H1 (cell line): ENCODE data around the gene CD59. TPM values are rescaled to one million over a fixed set of nuclear protein-coding genes. Genes with fewer than 3 reads are reported as not detected.
A peak's percentile ranks its signal among the peaks of the same experiment; 100 is the strongest.

Source experiments
- CTCF ChIA-PET: fragments of 300-600 bp; sonication (Branson Sonifier 250); formaldehyde crosslinking; loops from one replicate; lab custom pipeline; 2021; ENCODE audit not compliant: partially characterized antibody; lab: Charles Lee
- POLR2A ChIA-PET: fragments of 300-600 bp; sonication (Branson Sonifier 250); formaldehyde crosslinking; loops from one replicate; lab custom pipeline; 2021; ENCODE audit warnings: inconsistent platforms; ENCODE audit not compliant: partially characterized antibody; lab: Charles Lee
- DNase-seq, 2 experiments: peaks; one replicate each; pipeline versions ENCODE4 v3.0.0 to v3.0.0-alpha.2; 2010 to 2022; ENCODE audit warnings: low spot score in 2 of 2, low read depth in 1 of 2, mixed read lengths in 1 of 2
- FAIRE-seq: peaks from 2 replicates; lab custom pipeline; 2011; peaks lifted over from hg19 to GRCh38; lab: Jason Lieb, UNC
- H2AFZ ChIP-seq: 2 replicates; pipeline ENCODE4 v1.8.1; 2012; ENCODE audit warnings: low read length, inconsistent platforms
- H2AK5ac ChIP-seq: 2 replicates; pipeline ENCODE4 v1.6.1; 2013; ENCODE audit warnings: low read depth, low read length
- H2BK120ac ChIP-seq: replicated peaks from 2 replicates; pipeline ENCODE3; 2013; ENCODE audit warnings: low read depth, low read length, inconsistent platforms
- H2BK12ac ChIP-seq: 2 replicates; pipeline ENCODE4 v1.6.1; 2013; ENCODE audit warnings: low read depth, low read length
- H2BK15ac ChIP-seq: 2 replicates; pipeline ENCODE4 v1.6.1; 2013; ENCODE audit warnings: low read length
- H2BK20ac ChIP-seq: 2 replicates; pipeline ENCODE4 v1.6.1; 2013; ENCODE audit warnings: low read length
- H2BK5ac ChIP-seq: 2 replicates; pipeline ENCODE4 v1.6.1; 2013; ENCODE audit warnings: low read depth, low read length
- H3K14ac ChIP-seq: 2 replicates; pipeline ENCODE4 v1.6.1; 2013; ENCODE audit warnings: inconsistent platforms; ENCODE audit not compliant: insufficient read length
- H3K18ac ChIP-seq: 2 replicates; pipeline ENCODE4 v1.6.1; 2013; ENCODE audit warnings: low read length; ENCODE audit errors: extremely low read depth
- H3K23ac ChIP-seq: 2 replicates; pipeline ENCODE4 v1.6.1; 2013; ENCODE audit warnings: inconsistent platforms; ENCODE audit not compliant: insufficient read length
- H3K23me2 ChIP-seq: 2 replicates; pipeline ENCODE4 v1.6.1; 2013; ENCODE audit warnings: low read depth, low read length
- H3K27ac ChIP-seq: 2 replicates; pipeline ENCODE4 v1.6.1; 2011; ENCODE audit warnings: low read depth, low read length, inconsistent platforms
- H3K27me3 ChIP-seq, 4 experiments: replicated peaks in 1 of 4; 1 replicate in 1 of 4; 2 replicates in 3 of 4; pipeline versions ENCODE4 v1.6.1 to v1.8.1; 2011 to 2013; ENCODE audit warnings: low read length in 3 of 4, mild to moderate bottlenecking in 3 of 4, inconsistent platforms in 2 of 4, mixed read lengths in 2 of 4, moderate library complexity in 1 of 4; ENCODE audit not compliant: control insufficient read depth in 3 of 4, insufficient read depth in 3 of 4; ENCODE audit errors: extremely low read depth in 1 of 4
- H3K36me3 ChIP-seq, 4 experiments: 2 replicates each; pipeline versions ENCODE4 v1.6.1 to v1.8.1; 2011 to 2013; ENCODE audit warnings: mild to moderate bottlenecking in 4 of 4, low read length in 3 of 4, moderate library complexity in 2 of 4, control low read depth in 1 of 4, inconsistent platforms in 1 of 4; ENCODE audit not compliant: insufficient read depth in 4 of 4, control insufficient read depth in 2 of 4
- H3K4ac ChIP-seq: replicated peaks from 2 replicates; pipeline ENCODE3; 2013; ENCODE audit warnings: low read length, low read depth, mixed read lengths, inconsistent platforms; ENCODE audit not compliant: insufficient read length
- H3K4me1 ChIP-seq, 4 experiments: replicated peaks in 1 of 4; 1 replicate in 1 of 4; 2 replicates in 3 of 4; pipeline versions ENCODE4 v1.6.1 to v1.8.1; 2011 to 2013; ENCODE audit warnings: low read length in 3 of 4, inconsistent platforms in 2 of 4, mixed read lengths in 1 of 4; ENCODE audit not compliant: insufficient read depth in 4 of 4, control insufficient read depth in 3 of 4
- H3K4me2 ChIP-seq, 2 experiments: 2 replicates each; pipeline versions ENCODE4 v1.6.1 to v1.8.1; 2011 to 2013; ENCODE audit warnings: low read depth in 2 of 2, low read length in 2 of 2, control low read depth in 1 of 2, inconsistent platforms in 1 of 2, mild to moderate bottlenecking in 1 of 2; ENCODE audit not compliant: insufficient read depth in 1 of 2
- H3K4me3 ChIP-seq, 4 experiments: fragments of 200-600, 300-600 bp in 1 of 4; sonication (generic), shearing (Covaris generic), sonication (Bioruptor Twin) in 1 of 4; 2 replicates each; pipeline versions ENCODE4 v1.5.1 to v1.8.1; 2011 to 2016; ENCODE audit warnings: low read length in 4 of 4, low read depth in 3 of 4, control low read depth in 2 of 4, inconsistent platforms in 2 of 4, mild to moderate bottlenecking in 2 of 4, mixed read lengths in 1 of 4, moderate library complexity in 1 of 4; ENCODE audit not compliant: insufficient read depth in 2 of 4; ENCODE audit errors: extremely low read depth in 1 of 4
- H3K56ac ChIP-seq: replicated peaks from 2 replicates; pipeline ENCODE3; 2013; ENCODE audit warnings: low read depth, mild to moderate bottlenecking, mixed read lengths, low read length, inconsistent platforms; ENCODE audit not compliant: insufficient read length
- H3K79me1 ChIP-seq: 2 replicates; pipeline ENCODE4 v1.6.1; 2013; ENCODE audit warnings: low read depth, low read length, control low read depth
- H3K79me2 ChIP-seq, 2 experiments: 2 replicates each; pipeline versions ENCODE4 v1.6.1 to v1.8.1; 2012 to 2013; ENCODE audit warnings: low read length in 2 of 2, mild to moderate bottlenecking in 2 of 2, inconsistent platforms in 1 of 2; ENCODE audit not compliant: insufficient read depth in 2 of 2, control insufficient read depth in 1 of 2
- H3K9ac ChIP-seq, 4 experiments: replicated peaks in 1 of 4; 1 replicate in 1 of 4; 2 replicates in 3 of 4; pipeline versions ENCODE4 v1.6.1 to v1.8.1; 2011 to 2013; ENCODE audit warnings: low read depth in 3 of 4, low read length in 3 of 4, control low read depth in 2 of 4, mild to moderate bottlenecking in 2 of 4, moderate library complexity in 2 of 4, inconsistent platforms in 1 of 4; ENCODE audit errors: extremely low read depth in 1 of 4
- H3K9me3 ChIP-seq, 2 experiments: 2 replicates each; pipeline versions ENCODE4 v1.6.1 to v1.8.1; 2012 to 2013; ENCODE audit warnings: mild to moderate bottlenecking in 2 of 2, moderate library complexity in 2 of 2, control low read depth in 1 of 2, inconsistent platforms in 1 of 2, low read depth in 1 of 2, low read length in 1 of 2, mixed read lengths in 1 of 2; ENCODE audit not compliant: insufficient read depth in 2 of 2
- H4K20me1 ChIP-seq, 2 experiments: replicated peaks in 1 of 2; 2 replicates each; pipeline versions ENCODE3 to v1.8.1; 2011 to 2013; ENCODE audit warnings: inconsistent platforms in 2 of 2, low read length in 2 of 2, mild to moderate bottlenecking in 1 of 2; ENCODE audit not compliant: insufficient read depth in 2 of 2, control insufficient read depth in 1 of 2
- H4K5ac ChIP-seq: 2 replicates; pipeline ENCODE4 v1.6.1; 2013; ENCODE audit warnings: low read length, low read depth, mixed read lengths, inconsistent platforms; ENCODE audit not compliant: insufficient read length
- H4K8ac ChIP-seq: 2 replicates; pipeline ENCODE4 v1.8.0; 2013; ENCODE audit warnings: mild to moderate bottlenecking, moderate library complexity, low read length, inconsistent platforms; ENCODE audit not compliant: insufficient read depth; ENCODE audit errors: extremely low read depth
- H4K91ac ChIP-seq: replicated peaks from 2 replicates; pipeline ENCODE3; 2013; ENCODE audit warnings: low read length, mixed read lengths, inconsistent platforms; ENCODE audit not compliant: insufficient read length
- GABPA ChIP-seq: IDR thresholded peaks from 2 replicates; pipeline ENCODE4 v1.6.1; 2011; ENCODE audit warnings: mild to moderate bottlenecking, low read length, moderate library complexity, borderline replicate concordance; ENCODE audit not compliant: insufficient read depth
- MAX ChIP-seq: IDR thresholded peaks from 2 replicates; pipeline ENCODE4 v1.6.1; 2012; ENCODE audit warnings: inconsistent platforms
- SIN3A ChIP-seq, 2 experiments: IDR thresholded peaks in 1 of 2; conservative IDR thresholded peaks in 1 of 2; 2 replicates each; pipeline ENCODE4 v1.6.1; 2011 to 2012; ENCODE audit warnings: low read length in 2 of 2, improper control_type of control experiment in 1 of 2, low read depth in 1 of 2, mild to moderate bottlenecking in 1 of 2
- WGBS, 2 experiments: shearing (Covaris generic) in 1 of 2; methylation state at CpG; one replicate each; pipeline versions ENCODE4 v1.1.6 to v1.1.7; 2013 to 2015; ENCODE audit warnings: low lambda C conversion rate in 2 of 2, mixed read lengths in 2 of 2, inconsistent platforms in 1 of 2, low coverage in 1 of 2, missing lambda C conversion rate in 1 of 2; ENCODE audit not compliant: insufficient replicate concordance in 2 of 2, insufficient coverage in 1 of 2, insufficient read length in 1 of 2; ENCODE audit errors: extremely low coverage in 1 of 2, missing lambda C conversion rate in 1 of 2; 5-methylcytosine and 5-hydroxymethylcytosine counted together
- polyA plus RNA-seq, 7 experiments: library from polyadenylated mRNA; depleted of rRNA in 3 of 7; stranded (reverse) in 5 of 7; unstranded in 2 of 7; fragments of >200 nt in 5 of 7; fragments of 200-250 nt in 2 of 7; gene quantifications; 1 replicate in 5 of 7; 2 replicates in 1 of 7; 4 replicates in 1 of 7; pipeline versions ENCODE4 v1.2.1 to v1.2.3, GENCODE V29; 2011 to 2013; ENCODE audit warnings: missing spikeins in 2 of 7, mixed read lengths in 2 of 7
- total RNA-seq: library from RNA; stranded (reverse); fragmentation: NEBNext Ultra II Directional; extraction: Animal tissue kit (Norgen Biotek cat#: 25700); gene quantifications from 2 replicates; pipeline ENCODE4 v1.2.1, GENCODE V29; 2021

The CD59 gene
- total and polyA plus RNA-seq, 2 of the 8 experiments (the other 6 are each of a cell fraction or from before 2014, with no cell fraction given) = 63.1 to 90.3 TPM

DNA sequence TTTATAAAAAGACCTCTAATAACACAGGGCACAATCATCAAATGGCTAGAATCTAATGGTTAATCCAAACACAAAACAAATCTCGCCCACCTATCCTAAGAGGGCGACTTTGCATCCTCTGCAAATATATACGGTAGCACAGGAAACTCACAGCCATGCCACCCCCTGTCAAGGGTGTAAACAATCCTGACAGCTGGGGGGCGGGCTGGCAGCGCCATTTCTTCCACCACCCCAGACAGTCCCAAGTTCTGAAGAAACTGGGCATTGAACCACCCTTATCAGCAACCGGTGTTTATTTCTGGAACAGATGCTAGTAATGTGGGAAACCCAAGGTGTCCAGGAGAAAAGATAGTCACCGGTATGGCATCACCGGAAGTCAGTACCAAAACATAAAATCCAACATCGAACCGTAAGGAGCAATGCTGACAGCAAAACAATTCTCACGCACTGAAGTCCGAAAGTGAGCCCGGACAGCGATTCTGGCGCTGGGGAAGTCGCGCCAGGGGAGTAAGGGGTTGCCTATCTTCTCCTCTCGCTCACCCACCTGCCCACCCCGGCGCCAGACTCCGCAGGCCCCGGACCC lies 37.3 kb upstream of the CD59 start:
- CTCF ChIA-PET = interaction anchor here (0.7 to 1.7 kb wide), 2 partner anchors 9 to 26 kb away, joined by 4 to 5 read pairs; no protein-coding TSS in a partner anchor

More for the DNA sequence above, 37.3 kb upstream of the CD59 start:
- no peak overlapping the region for H3K27ac ChIP-seq
- H3K4me3 ChIP-seq = peak overlapping the region; percentile 77 to 90 (median 84)
- H3K4me2 ChIP-seq = peak overlapping the region; percentile 76 to 90
- no peak overlapping the region for H4K91ac ChIP-seq
- H3K56ac ChIP-seq = no peak overlapping the region
- no peak overlapping the region for H3K4ac ChIP-seq
- H3K79me1 ChIP-seq = no peaks in the 10 kb centered on the region
- no peak for TF ChIP-seq GABPA
- TF ChIP-seq SIN3A (conservative IDR thresholded peaks at IDR 0.05 in 1 of 2, IDR thresholded peaks at IDR 0.05 in 1 of 2; ENCODE audit: low read depth in 1 of 2, low read length in 2 of 2) = 0 out of 4 replicates have a peak, but pooled peaks of 1 of the 2 experiments have one; percentile 38
- TF ChIP-seq MAX = peak; percentile 40; the same call in 1 of the 2 replicates
- H2BK5ac ChIP-seq = no peak overlapping the region
- no peak overlapping the region for H2BK15ac ChIP-seq
- FAIRE-seq (no peak), DNase-seq (no peak)
- WGBS, 2 experiments = 13% methylated on average over 20 of the region's 22 CpGs; no CpG with 5 or more reads in 1 of the 2 experiments
- H4K20me1 ChIP-seq = peaks cover 2 to 13% of the 10 kb centered on the region in 2 experiments
- no peak overlapping the region for H3K18ac ChIP-seq
- H2BK12ac ChIP-seq = no peak overlapping the region
- peaks cover 6 to 11% (median 10%) of the 10 kb centered on the region in 4 experiments for H3K4me1 ChIP-seq
- H3K79me2 ChIP-seq = 0 out of 4 replicates have a peak, but pooled peaks cover 0 to 9% of the 10 kb centered on the region in 2 experiments
- H4K8ac ChIP-seq = peak overlapping the region; percentile 81
- no peak overlapping the region for H2BK120ac ChIP-seq
- H3K9ac ChIP-seq = peak overlapping the region in 2 of 4 experiments; percentile 45; a peak in 2 of 7 replicates
- peaks cover 0 to 2% (median 0%) of the 10 kb centered on the region in 4 experiments; a peak in 2 of 8 replicates for H3K36me3 ChIP-seq
- no peak overlapping the region for H2AK5ac ChIP-seq
- no peaks in the 10 kb centered on the region for H3K9me3 ChIP-seq
- no peak overlapping the region for H4K5ac ChIP-seq
- H2BK20ac ChIP-seq = no peak overlapping the region
- peaks cover 7% of the 10 kb centered on the region; the same call in 1 of the 2 replicates for H3K23me2 ChIP-seq
- no peak overlapping the region for H3K23ac ChIP-seq
- POLR2A ChIA-PET = interaction anchor here (1.4 to 2.1 kb wide), 3 partner anchors 9 to 73 kb away, joined by 3 to 7 read pairs (median 3); partner anchors contain the start of gene C11orf91
- H3K14ac ChIP-seq = no peak overlapping the region
- 0 out of 2 replicates have a peak overlapping the region, but pooled peaks have one; percentile 56 for H2AFZ ChIP-seq
- H3K27me3 ChIP-seq = peaks cover 0 to 13% (median 2%) of the 10 kb centered on the region in 4 experiments; a peak in 3 of 7 replicates
